Activated CD4-positive, alpha-beta T cell treated with anti-CD3 and anti-CD28 coated beads for 36 hours (primary cell): ENCODE measurements around the gene BICDL1. TPM values are rescaled to one million over a fixed set of nuclear protein-coding genes. Genes with fewer than 3 reads are reported as not detected.

Experiments
- ATAC-seq: fragments of 200-7000 bp; cut with Tn5 transposase; one replicate; pipeline ENCODE4 v1.10.0; 2021; ENCODE audit warnings: mild to moderate bottlenecking, moderate library complexity
- CTCF ChIA-PET: fragments of 350-600 bp; sonication (Branson Sonifier 250); formaldehyde crosslinking; loops from one replicate; lab custom pipeline; 2021; ENCODE audit warnings: antibody characterized with exemption; lab: Charles Lee
- POLR2A ChIA-PET: fragments of 350-600 bp; sonication (Branson Sonifier 250); formaldehyde crosslinking; loops from one replicate; lab custom pipeline; 2021; ENCODE audit warnings: antibody characterized with exemption, inconsistent platforms; lab: Charles Lee
- DNase-seq: peaks from one replicate; pipeline ENCODE4 v3.0.0-alpha.2; 2020
- H3K27ac Mint-ChIP-seq: one replicate; pipeline ENCODE4 v1.8.0; 2021; ENCODE audit warnings: mixed read lengths
- H3K27me3 Mint-ChIP-seq: one replicate; pipeline ENCODE4 v1.8.0; 2021; ENCODE audit warnings: mixed read lengths
- H3K36me3 Mint-ChIP-seq: one replicate; pipeline ENCODE4 v1.8.0; 2021; ENCODE audit warnings: low read depth, mixed read lengths
- H3K4me1 Mint-ChIP-seq: one replicate; pipeline ENCODE4 v1.8.0; 2021; ENCODE audit warnings: mixed read lengths
- H3K4me3 Mint-ChIP-seq: one replicate; pipeline ENCODE4 v1.8.0; 2021; ENCODE audit warnings: mild to moderate bottlenecking, moderate library complexity, mixed read lengths
- H3K9me3 Mint-ChIP-seq: one replicate; pipeline ENCODE4 v1.8.0; 2021; ENCODE audit warnings: low read depth, mixed read lengths
- intact Hi-C, 2 experiments: fragments of 100-400 bp; cut with DNase I in 1 of 2; cut with micrococcal nuclease in 1 of 2; formaldehyde crosslinking; loops; one replicate each; pipeline versions ENCODE4 v1.14.2 to v1.15.1; 2022 to 2024; cut with DNase I, micrococcal nuclease
- total RNA-seq, 2 experiments: library from RNA; stranded (reverse); gene quantifications; one replicate each; pipeline ENCODE4 v1.2.3, GENCODE V29; 2021

BICDL1 gene
- total RNA-seq, 2 experiments from 2014 or later: 106 to 132 TPM

- H3K27me3 Mint-ChIP-seq: no peaks in the 10 kb centered on the region
- POLR2A ChIA-PET: no interaction called here
- DNase-seq: no peak
- CTCF ChIA-PET: interaction anchor here (0.8 kb wide), 1 partner anchor 10 kb away, joined by 3 read pairs; no protein-coding TSS in a partner anchor
- no peak overlapping the region for H3K4me3 Mint-ChIP-seq
- H3K4me1 Mint-ChIP-seq: peaks cover 24% of the 10 kb centered on the region
- no peaks in the 10 kb centered on the region for H3K9me3 Mint-ChIP-seq
- peaks cover 69% of the 10 kb centered on the region for H3K36me3 Mint-ChIP-seq
- no peak for ATAC-seq
- peak overlapping the region; percentile 43 for H3K27ac Mint-ChIP-seq
- intact Hi-C loops: no loop called here
These were observed 75.3 kb downstream of the BICDL1 start for GRCh38 chr12:120064054-120064940.

- Mint-ChIP-seq H3K4me1 (peaks cover 17% of the 10 kb centered on the region), H3K4me3 (no peak overlapping the region), H3K36me3 (peaks cover 71% of the 10 kb centered on the region), H3K27me3 (no peaks in the 10 kb centered on the region), H3K9me3 (no peaks in the 10 kb centered on the region), H3K27ac (no peak overlapping the region)
- ChIA-PET CTCF (interaction anchor here (0.8 kb wide), 1 partner anchor 9 kb away, joined by 3 read pairs; no protein-coding TSS in a partner anchor), POLR2A (no interaction called here)
- no peak for DNase-seq
- no peak for ATAC-seq
- intact Hi-C loops: no loop called here
These were observed 76.4 kb downstream of the BICDL1 start for GRCh38 chr12:120065472-120065871.

GRCh38 chr12:120066341-120066740, 77.3 kb downstream of the BICDL1 start:
- POLR2A ChIA-PET: interaction anchor here (0.6 kb wide), 1 partner anchor 93 kb away, joined by 3 read pairs; no protein-coding TSS in a partner anchor
- CTCF ChIA-PET: no interaction called here

GRCh38 chr12:120067084-120067869, 78.2 kb downstream of the BICDL1 start:
- H3K4me3 Mint-ChIP-seq: no peak overlapping the region
- H3K27ac Mint-ChIP-seq: peak overlapping the region; percentile 53
- H3K36me3 Mint-ChIP-seq: peaks cover 68% of the 10 kb centered on the region
- intact Hi-C loops: no loop called here
- no peaks in the 10 kb centered on the region for H3K27me3 Mint-ChIP-seq
- ChIA-PET POLR2A (no interaction called here), CTCF (interaction anchor here (0.6 to 1.7 kb wide), 3 partner anchors 13 to 92 kb away, joined by 3 to 5 read pairs (median 4); no protein-coding TSS in a partner anchor)
- DNase-seq (no peak), ATAC-seq (no peak)
- no peaks in the 10 kb centered on the region for H3K9me3 Mint-ChIP-seq
- H3K4me1 Mint-ChIP-seq: peaks cover 6% of the 10 kb centered on the region

More at GRCh38 chr12:120066341-120066740, 77.3 kb downstream of the BICDL1 start:
- Mint-ChIP-seq H3K27ac (no peak overlapping the region), H3K27me3 (no peaks in the 10 kb centered on the region), H3K36me3 (peaks cover 69% of the 10 kb centered on the region), H3K4me3 (no peak overlapping the region), H3K9me3 (no peaks in the 10 kb centered on the region), H3K4me1 (peaks cover 12% of the 10 kb centered on the region)
- intact Hi-C loops: no loop called here
- DNase-seq: no peak
- ATAC-seq: no peak

GRCh38 chr12:120067901-120068300, 78.9 kb downstream of the BICDL1 start:
- Mint-ChIP-seq H3K36me3 (peaks cover 68% of the 10 kb centered on the region), H3K27ac (no peak overlapping the region), H3K4me3 (no peak overlapping the region), H3K4me1 (peaks cover 1% of the 10 kb centered on the region), H3K9me3 (no peaks in the 10 kb centered on the region), H3K27me3 (no peaks in the 10 kb centered on the region)
- ChIA-PET CTCF (interaction anchor here (0.6 to 1.7 kb wide), 4 partner anchors 10 to 93 kb away, joined by 3 to 5 read pairs (median 4); no protein-coding TSS in a partner anchor), POLR2A (no interaction called here)
- intact Hi-C loops: no loop called here
- DNase-seq: no peak
- no peak for ATAC-seq

GRCh38 chr12:120069278-120069677, 80.2 kb downstream of the BICDL1 start:
- ChIA-PET POLR2A (no interaction called here), CTCF (interaction anchor here (0.6 to 1.7 kb wide), 4 partner anchors 21 to 34 kb away, joined by 3 to 5 read pairs (median 4); no protein-coding TSS in a partner anchor)
- peaks cover 6% of the 10 kb centered on the region for H3K4me1 Mint-ChIP-seq
- H3K27ac Mint-ChIP-seq: no peak overlapping the region
- ATAC-seq (no peak), DNase-seq (no peak)
- H3K36me3 Mint-ChIP-seq: peaks cover 71% of the 10 kb centered on the region
- H3K4me3 Mint-ChIP-seq: no peak overlapping the region
- intact Hi-C loops: no loop called here
- no peaks in the 10 kb centered on the region for H3K9me3 Mint-ChIP-seq
- H3K27me3 Mint-ChIP-seq: no peaks in the 10 kb centered on the region

GRCh38 chr12:120071493-120072020, 82.5 kb downstream of the BICDL1 start:
- Mint-ChIP-seq H3K4me3 (no peak overlapping the region), H3K9me3 (no peaks in the 10 kb centered on the region), H3K4me1 (peaks cover 15% of the 10 kb centered on the region), H3K36me3 (peaks cover 77% of the 10 kb centered on the region), H3K27ac (peak overlapping the region; percentile 24), H3K27me3 (no peaks in the 10 kb centered on the region)
- ChIA-PET CTCF (interaction anchor here (0.7 to 1.2 kb wide), 3 partner anchors 11 to 133 kb away, joined by 3 read pairs; no protein-coding TSS in a partner anchor), POLR2A (no interaction called here)
- no peak for ATAC-seq
- intact Hi-C loops: no loop called here
- DNase-seq: no peak

- Mint-ChIP-seq H3K4me3 (no peak overlapping the region), H3K9me3 (no peaks in the 10 kb centered on the region), H3K36me3 (peaks cover 72% of the 10 kb centered on the region), H3K4me1 (peaks cover 18% of the 10 kb centered on the region), H3K27me3 (no peaks in the 10 kb centered on the region), H3K27ac (no peak overlapping the region)
- POLR2A ChIA-PET: no interaction called here
- no peak for DNase-seq
- intact Hi-C loops: no loop called here
- CTCF ChIA-PET: interaction anchor here (1.2 to 1.5 kb wide), 2 partner anchors 14 to 57 kb away, joined by 3 read pairs; no protein-coding TSS in a partner anchor
- no peak for ATAC-seq
These were observed 83.6 kb downstream of the BICDL1 start for GRCh38 chr12:120072472-120073249.

GRCh38 chr12:120075034-120075616, 86.1 kb downstream of the BICDL1 start:
- no peaks in the 10 kb centered on the region for H3K9me3 Mint-ChIP-seq
- no peak overlapping the region for H3K4me3 Mint-ChIP-seq
- peaks cover 27% of the 10 kb centered on the region for H3K4me1 Mint-ChIP-seq
- CTCF ChIA-PET: interaction anchor here (0.8 kb wide), 1 partner anchor 10 kb away, joined by 3 read pairs; no protein-coding TSS in a partner anchor
- H3K27ac Mint-ChIP-seq: peak overlapping the region; percentile 67
- POLR2A ChIA-PET: no interaction called here
- intact Hi-C loops: no loop called here
- ATAC-seq: no peak
- DNase-seq: no peak
- no peaks in the 10 kb centered on the region for H3K27me3 Mint-ChIP-seq
- H3K36me3 Mint-ChIP-seq: peaks cover 67% of the 10 kb centered on the region

- H3K27ac Mint-ChIP-seq: no peak overlapping the region
- H3K9me3 Mint-ChIP-seq: no peaks in the 10 kb centered on the region
- H3K4me1 Mint-ChIP-seq: peaks cover 27% of the 10 kb centered on the region
- CTCF ChIA-PET: no interaction called here
- POLR2A ChIA-PET: no interaction called here
- no peak overlapping the region for H3K4me3 Mint-ChIP-seq
- DNase-seq: no peak
- no peak for ATAC-seq
- H3K27me3 Mint-ChIP-seq: no peaks in the 10 kb centered on the region
- H3K36me3 Mint-ChIP-seq: peaks cover 64% of the 10 kb centered on the region
- intact Hi-C loops: no loop called here
These were observed 87.6 kb downstream of the BICDL1 start for GRCh38 chr12:120076651-120077050.
